Stimulated activated CD8-positive, alpha-beta memory T cell treated with anti-CD3 and anti-CD28 coated beads, Interleukin-12 subunit alpha, Interleukin-12 subunit beta, amount 100 ng/mL, for 4 hours (primary cell): ENCODE data around the gene AFP.

Experiments
- DNase-seq: peaks from one replicate; pipeline ENCODE4 v3.0.0-alpha.2; 2020; ENCODE audit warnings: low read depth

Gene AFP

GRCh38 chr4:73438582-73439215, 2.7 kb downstream of the AFP start:
- DNase-seq: no peak

- no peak for DNase-seq
These were observed 3.4 kb downstream of the AFP start for GRCh38 chr4:73439445-73439844.

GRCh38 chr4:73439991-73440390, 4.0 kb downstream of the AFP start:
- DNase-seq: no peak

GRCh38 chr4:73440653-73441052, 4.6 kb downstream of the AFP start:
- DNase-seq: no peak

- no peak for DNase-seq
These were observed 6.3 kb downstream of the AFP start for GRCh38 chr4:73442275-73442674.

GRCh38 chr4:73443224-73443623, 7.2 kb downstream of the AFP start:
- DNase-seq: no peak

GRCh38 chr4:73445383-73446335, 9.6 kb downstream of the AFP start:
- no peak for DNase-seq

GRCh38 chr4:73446336-73446938, 10.4 kb downstream of the AFP start:
- no peak for DNase-seq

GRCh38 chr4:73447671-73448070, 11.7 kb downstream of the AFP start:
- DNase-seq: no peak

GRCh38 chr4:73448448-73449203, 12.6 kb downstream of the AFP start:
- no peak for DNase-seq

- no peak for DNase-seq
These were observed 14.5 kb downstream of the AFP start for GRCh38 chr4:73450398-73451004.

GRCh38 chr4:73451404-73451803, 15.4 kb downstream of the AFP start:
- no peak for DNase-seq

- no peak for DNase-seq
These were observed 16.1 kb downstream of the AFP start for GRCh38 chr4:73451981-73452747.

- DNase-seq: no peak
These were observed 17.1 kb downstream of the AFP start for GRCh38 chr4:73452953-73453700.

- no peak for DNase-seq
These were observed 17.6 kb downstream of the AFP start for GRCh38 chr4:73453701-73454005.

- no peak for DNase-seq
These were observed 18.9 kb downstream of the AFP start for GRCh38 chr4:73454920-73455319.

- no peak for DNase-seq
These were observed 20.4 kb downstream of the AFP start for GRCh38 chr4:73456177-73457022.

GRCh38 chr4:73458184-73459047, 22.4 kb downstream of the AFP start:
- no peak for DNase-seq

GRCh38 chr4:73459048-73459421, 23.0 kb downstream of the AFP start:
- DNase-seq: no peak
